Activated CD8-positive, alpha-beta memory T cell treated with anti-CD3 and anti-CD28 coated beads for 36 hours (primary cell): ENCODE results near the gene ISLR2. TPM values are rescaled to one million over a fixed set of nuclear protein-coding genes. Genes with fewer than 3 reads are reported as not detected.

Source experiments
- CTCF ChIA-PET: fragments of 350-600 bp; sonication (Branson Sonifier 250); formaldehyde crosslinking; loops from one replicate; lab custom pipeline; 2021; ENCODE audit warnings: antibody characterized with exemption; lab: Charles Lee
- POLR2A ChIA-PET: fragments of 350-600 bp; sonication (Branson Sonifier 250); formaldehyde crosslinking; loops from one replicate; lab custom pipeline; 2021; ENCODE audit warnings: antibody characterized with exemption; lab: Charles Lee
- total RNA-seq, 2 experiments: library from RNA; stranded (reverse); gene quantifications; one replicate each; pipeline ENCODE4 v1.2.3, GENCODE V29; 2021

ISLR2 gene
- total RNA-seq, 2 experiments from 2014 or later, result not detected

GRCh38 chr15:74127954-74128784, 2.2 kb upstream of the ISLR2 start:
- ChIA-PET CTCF (interaction anchor here (0.8 to 4.0 kb wide), 10 partner anchors 13 to 1931 kb away, joined by 3 to 31 read pairs (median 3); no protein-coding TSS in a partner anchor), POLR2A (interaction anchor here (0.6 kb wide), 1 partner anchor 1324 kb away, joined by 3 read pairs; the partner anchor contains the start of gene SIN3A)

- POLR2A ChIA-PET, result interaction anchor here (0.6 kb wide), 1 partner anchor 1323 kb away, joined by 3 read pairs; the partner anchor contains the start of gene SIN3A
- CTCF ChIA-PET, result interaction anchor here (0.8 to 4.0 kb wide), 9 partner anchors 14 to 1930 kb away, joined by 3 to 31 read pairs (median 3); no protein-coding TSS in a partner anchor
These were observed 1.4 kb upstream of the ISLR2 start for GRCh38 chr15:74128785-74129585.

GRCh38 chr15:74129586-74130154, 716 bp upstream of the ISLR2 start:
- POLR2A ChIA-PET, result interaction anchor here (0.6 kb wide), 1 partner anchor 10 kb away, joined by 8 read pairs; no protein-coding TSS in a partner anchor
- CTCF ChIA-PET, result interaction anchor here (3.1 kb wide), 1 partner anchor 192 kb away, joined by 31 read pairs; no protein-coding TSS in a partner anchor

- POLR2A ChIA-PET, result no interaction called here
- CTCF ChIA-PET, result interaction anchor here (1.0 kb wide), 1 partner anchor 159 kb away, joined by 3 read pairs; no protein-coding TSS in a partner anchor
These were observed 652 bp downstream of the ISLR2 start for GRCh38 chr15:74130849-74131627.

GRCh38 chr15:74131628-74132413, 1.4 kb downstream of the ISLR2 start:
- CTCF ChIA-PET, result interaction anchor here (1.0 to 1.2 kb wide), 2 partner anchors 158 to 191 kb away, joined by 3 read pairs; no protein-coding TSS in a partner anchor
- POLR2A ChIA-PET, result no interaction called here

- POLR2A ChIA-PET, result no interaction called here
- CTCF ChIA-PET, result interaction anchor here (0.7 to 1.3 kb wide), 3 partner anchors 12 to 190 kb away, joined by 3 read pairs; no protein-coding TSS in a partner anchor
These were observed 2.6 kb downstream of the ISLR2 start for GRCh38 chr15:74132681-74133651.

- ChIA-PET POLR2A (no interaction called here), CTCF (interaction anchor here (1.2 to 1.3 kb wide), 5 partner anchors 8 to 176 kb away, joined by 3 to 4 read pairs (median 3); no protein-coding TSS in a partner anchor)
These were observed 3.5 kb downstream of the ISLR2 start for GRCh38 chr15:74133694-74134386.

GRCh38 chr15:74134387-74135027, 4.1 kb downstream of the ISLR2 start:
- CTCF ChIA-PET, result interaction anchor here (1.1 to 1.3 kb wide), 5 partner anchors 9 to 179 kb away, joined by 3 to 4 read pairs (median 3); no protein-coding TSS in a partner anchor
- POLR2A ChIA-PET, result no interaction called here

- ChIA-PET POLR2A (no interaction called here), CTCF (interaction anchor here (1.1 to 1.2 kb wide), 2 partner anchors 10 to 178 kb away, joined by 3 to 4 read pairs; no protein-coding TSS in a partner anchor)
These were observed 4.7 kb downstream of the ISLR2 start for GRCh38 chr15:74135041-74135565.

- POLR2A ChIA-PET, result no interaction called here
These were observed 6.1 kb downstream of the ISLR2 start for GRCh38 chr15:74136540-74136813.

GRCh38 chr15:74136814-74137536, 6.6 kb downstream of the ISLR2 start:
- ChIA-PET CTCF (no interaction called here), POLR2A (no interaction called here)

More at GRCh38 chr15:74136540-74136813, 6.1 kb downstream of the ISLR2 start:
- CTCF ChIA-PET, result no interaction called here

GRCh38 chr15:74137537-74137894, 7.1 kb downstream of the ISLR2 start:
- CTCF ChIA-PET, result no interaction called here
- POLR2A ChIA-PET, result no interaction called here

GRCh38 chr15:74138642-74139041, 8.3 kb downstream of the ISLR2 start:
- CTCF ChIA-PET, result no interaction called here
- POLR2A ChIA-PET, result interaction anchor here (0.6 kb wide), 1 partner anchor 10 kb away, joined by 3 read pairs; no protein-coding TSS in a partner anchor

GRCh38 chr15:74141591-74141990, 11.2 kb downstream of the ISLR2 start:
- POLR2A ChIA-PET, result no interaction called here
- CTCF ChIA-PET, result no interaction called here
